Epithelial cell of proximal tubule (primary cell): ENCODE measurements around the gene NHLH1. TPM values are rescaled to one million over a fixed set of nuclear protein-coding genes. Genes with fewer than 3 reads are reported as not detected.
"Not testable (repeated sequence)": the region's sequence is repeated elsewhere in the genome, so short reads cannot be mapped to it uniquely, and the experiment has no call there.

ENCODE experiments used
- DNase-seq: peaks from one replicate; pipeline ENCODE4 v3.0.0-alpha.2; 2011; ENCODE audit warnings: low read depth
- H3K4me3 ChIP-seq: 2 replicates; pipeline ENCODE4 v1.5.1; 2011; ENCODE audit warnings: low read depth, mild to moderate bottlenecking, low read length
- total RNA-seq: library from RNA; depleted of rRNA; stranded (reverse); fragments of >200 nt; gene quantifications from 2 replicates; pipeline ENCODE4 v1.2.3, GENCODE V29; 2015
- TF ChIP-seq, protein P1 (sequence below): conservative IDR thresholded peaks from 2 replicates; pipeline ENCODE4 v1.5.1; 2012; ENCODE audit warnings: low read depth, mild to moderate bottlenecking, low read length

NHLH1 gene
- total RNA-seq, 1 donor from 2014 or later = not detected

DNA sequence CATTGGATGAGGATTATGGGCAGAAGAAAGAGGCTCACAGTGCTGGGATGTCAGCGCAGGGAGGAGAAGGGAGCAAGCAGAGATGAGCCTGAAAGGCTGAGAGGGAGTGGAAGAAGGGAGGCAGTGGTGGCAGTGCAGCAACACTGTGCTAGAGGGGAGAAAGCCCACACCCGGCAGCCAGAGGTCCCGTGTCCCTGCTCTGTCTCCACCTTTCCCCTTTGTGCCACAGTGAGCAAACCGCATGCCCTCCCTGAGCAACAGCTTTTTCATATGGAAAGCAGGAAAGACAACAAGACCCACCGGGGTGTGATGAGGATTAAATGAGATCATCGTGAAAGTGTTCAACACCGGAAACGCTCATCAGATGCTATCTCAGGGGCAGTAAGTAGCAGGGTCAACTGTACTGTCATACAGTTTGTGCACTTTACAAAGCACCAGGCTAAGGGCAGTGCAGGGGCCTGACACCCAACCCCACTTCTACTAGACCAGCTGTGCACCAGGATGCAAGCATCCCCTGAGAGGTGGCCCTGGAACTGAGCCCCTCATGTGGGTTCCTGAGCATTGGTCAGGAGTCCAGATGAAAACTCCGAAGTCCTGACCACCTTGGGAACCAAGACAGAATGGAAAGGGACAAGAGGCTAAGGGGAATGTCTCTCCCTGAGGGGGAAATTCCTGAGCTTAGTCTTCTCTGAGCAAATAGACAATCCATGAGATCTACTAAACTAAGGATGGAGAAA lies 9.1 kb downstream of the NHLH1 start:
- DNase-seq = no peak
- TF ChIP-seq, protein P1, sequence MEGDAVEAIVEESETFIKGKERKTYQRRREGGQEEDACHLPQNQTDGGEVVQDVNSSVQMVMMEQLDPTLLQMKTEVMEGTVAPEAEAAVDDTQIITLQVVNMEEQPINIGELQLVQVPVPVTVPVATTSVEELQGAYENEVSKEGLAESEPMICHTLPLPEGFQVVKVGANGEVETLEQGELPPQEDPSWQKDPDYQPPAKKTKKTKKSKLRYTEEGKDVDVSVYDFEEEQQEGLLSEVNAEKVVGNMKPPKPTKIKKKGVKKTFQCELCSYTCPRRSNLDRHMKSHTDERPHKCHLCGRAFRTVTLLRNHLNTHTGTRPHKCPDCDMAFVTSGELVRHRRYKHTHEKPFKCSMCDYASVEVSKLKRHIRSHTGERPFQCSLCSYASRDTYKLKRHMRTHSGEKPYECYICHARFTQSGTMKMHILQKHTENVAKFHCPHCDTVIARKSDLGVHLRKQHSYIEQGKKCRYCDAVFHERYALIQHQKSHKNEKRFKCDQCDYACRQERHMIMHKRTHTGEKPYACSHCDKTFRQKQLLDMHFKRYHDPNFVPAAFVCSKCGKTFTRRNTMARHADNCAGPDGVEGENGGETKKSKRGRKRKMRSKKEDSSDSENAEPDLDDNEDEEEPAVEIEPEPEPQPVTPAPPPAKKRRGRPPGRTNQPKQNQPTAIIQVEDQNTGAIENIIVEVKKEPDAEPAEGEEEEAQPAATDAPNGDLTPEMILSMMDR = no peak
- no peak overlapping the region for H3K4me3 ChIP-seq

GRCh38 chr1:160376525-160377131 lies 9.8 kb downstream of the NHLH1 start:
- peak; percentile 15 for DNase-seq
- TF ChIP-seq, protein P1 = peak; percentile 96
- H3K4me3 ChIP-seq = no peak overlapping the region

GRCh38 chr1:160377585-160378206 lies 10.8 kb downstream of the NHLH1 start:
- no peak overlapping the region for H3K4me3 ChIP-seq
- TF ChIP-seq, protein P1 = no peak
- DNase-seq = no peak

GRCh38 chr1:160384812-160385211 lies 17.9 kb downstream of the NHLH1 start:
- DNase-seq, H3K4me3 ChIP-seq: not testable (repeated sequence)

DNA sequence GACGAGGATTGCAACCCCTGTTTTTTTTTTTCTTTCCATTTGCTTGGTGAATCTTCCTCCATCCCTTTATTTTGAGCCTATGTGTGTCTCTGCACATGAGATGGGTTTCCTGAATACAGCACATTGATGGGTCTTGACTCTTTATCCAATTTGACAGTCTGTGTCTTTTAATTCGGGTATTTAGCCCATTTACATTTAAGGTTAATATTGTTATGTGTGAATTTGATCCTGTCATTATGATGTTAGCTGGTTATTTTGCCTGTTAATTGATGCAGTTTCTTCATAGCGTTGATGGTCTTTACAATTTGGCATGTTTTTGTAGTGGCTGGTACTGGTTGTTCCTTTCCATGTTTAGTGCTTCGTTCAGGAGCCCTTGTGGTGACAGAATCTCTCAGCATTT lies 21.5 kb downstream of the NHLH1 start:
- not testable (repeated sequence) for H3K4me3 ChIP-seq, DNase-seq

- no peak overlapping the region for H3K4me3 ChIP-seq
- DNase-seq = no peak
- TF ChIP-seq, protein P1 = no peak
Measured at GRCh38 chr1:160394673-160395072, 27.8 kb downstream of the NHLH1 start.

- no peak for DNase-seq
- no peak overlapping the region for H3K4me3 ChIP-seq
- TF ChIP-seq, protein P1 = no peak
Measured at GRCh38 chr1:160397651-160398050, 30.8 kb downstream of the NHLH1 start.

- TF ChIP-seq, protein P1 = no peak
- H3K4me3 ChIP-seq = no peak overlapping the region
- DNase-seq = no peak
Measured at GRCh38 chr1:160398823-160399222, 32.0 kb downstream of the NHLH1 start.
